Keratinocyte (primary cell): ENCODE measurements around the gene KRTAP12-3. TPM values are rescaled to one million over a fixed set of nuclear protein-coding genes. Genes with fewer than 3 reads are reported as not detected.
"Not testable (repeated sequence)": the region's sequence is repeated elsewhere in the genome, so short reads cannot be mapped to it uniquely, and the experiment has no call there.

ENCODE experiments used
- DNase-seq: peaks from one replicate; pipeline ENCODE4 v3.0.0-alpha.2; 2011; ENCODE audit warnings: low read depth, missing footprints, low spot score
- FAIRE-seq: peaks from 2 replicates; lab custom pipeline; 2011; peaks lifted over from hg19 to GRCh38; lab: Jason Lieb, UNC
- H2AFZ ChIP-seq: 2 replicates; pipeline ENCODE4 v1.6.0; 2012; ENCODE audit warnings: low read length, control low read depth, inconsistent platforms; ENCODE audit not compliant: control insufficient read depth
- H3K27ac ChIP-seq: 2 replicates; pipeline ENCODE4 v1.5.1; 2011; ENCODE audit warnings: low read length; ENCODE audit not compliant: control insufficient read depth, insufficient read depth
- H3K27me3 ChIP-seq: 3 replicates; pipeline ENCODE4 v1.6.0; 2011; ENCODE audit warnings: low read length; ENCODE audit not compliant: control insufficient read depth, insufficient read depth; ENCODE audit errors: extremely low read depth
- H3K36me3 ChIP-seq, 2 experiments: 2 replicates in 1 of 2; 3 replicates in 1 of 2; pipeline ENCODE4 v1.5.1; 2011; ENCODE audit warnings: low read length in 2 of 2, mild to moderate bottlenecking in 1 of 2; ENCODE audit not compliant: control insufficient read depth in 2 of 2, insufficient read depth in 2 of 2; ENCODE audit errors: extremely low read depth in 1 of 2
- H3K4me1 ChIP-seq: 3 replicates; pipeline ENCODE4 v1.5.1; 2011; ENCODE audit warnings: low read length; ENCODE audit not compliant: control insufficient read depth, insufficient read depth; ENCODE audit errors: extremely low read depth
- H3K4me2 ChIP-seq: 3 replicates; pipeline ENCODE4 v1.6.0; 2011; ENCODE audit warnings: low read depth, low read length; ENCODE audit not compliant: control insufficient read depth, insufficient read depth; ENCODE audit errors: extremely low read depth
- H3K4me3 ChIP-seq, 3 experiments: fragments of 200-600 bp in 1 of 3; sonication (generic) in 1 of 3; 2 replicates in 2 of 3; 3 replicates in 1 of 3; pipeline ENCODE4 v1.5.1; 2011 to 2016; ENCODE audit warnings: low read length in 3 of 3, mild to moderate bottlenecking in 3 of 3, control low read depth in 2 of 3, inconsistent platforms in 1 of 3, low read depth in 1 of 3, mixed read lengths in 1 of 3, mixed run types in 1 of 3, moderate library complexity in 1 of 3; ENCODE audit not compliant: control insufficient read depth in 2 of 3, insufficient read depth in 2 of 3; ENCODE audit errors: extremely low read depth in 1 of 3
- H3K79me2 ChIP-seq: 2 replicates; pipeline ENCODE4 v1.6.0; 2012; ENCODE audit warnings: low read length; ENCODE audit not compliant: control insufficient read depth, insufficient read depth
- H3K9ac ChIP-seq: 3 replicates; pipeline ENCODE4 v1.6.0; 2011; ENCODE audit warnings: low read length; ENCODE audit not compliant: control insufficient read depth, insufficient read depth; ENCODE audit errors: extremely low read depth
- H3K9me1 ChIP-seq: 3 replicates; pipeline ENCODE4 v1.6.0; 2011; ENCODE audit warnings: low read length; ENCODE audit not compliant: control insufficient read depth, insufficient read depth; ENCODE audit errors: extremely low read depth
- H3K9me3 ChIP-seq: 2 replicates; pipeline ENCODE4 v1.5.1; 2012; ENCODE audit warnings: low read depth, low read length; ENCODE audit not compliant: control insufficient read depth
- H4K20me1 ChIP-seq: 3 replicates; pipeline ENCODE4 v1.6.0; 2011; ENCODE audit warnings: low read length; ENCODE audit not compliant: control insufficient read depth, insufficient read depth; ENCODE audit errors: extremely low read depth
- EZH2 ChIP-seq: IDR thresholded peaks from one replicate; pipeline ENCODE4 v1.6.1; 2012; ENCODE audit warnings: inconsistent platforms, mild to moderate bottlenecking, low read length, moderate library complexity
- dilution Hi-C: fragments of 300-500 bp; cut with MboI; formaldehyde crosslinking; loops from one replicate; pipeline ENCODE4 v1.7.0; 2020; ENCODE audit warnings: low sequenced_read_pairs; ENCODE audit not compliant: extremely low pct_ligation_motif_present
- polyA plus RNA-seq, 5 experiments: library from polyadenylated mRNA; depleted of rRNA in 3 of 5; stranded (reverse) in 3 of 5; stranded (forward) in 1 of 5; unstranded in 1 of 5; fragments of >200 nt; gene quantifications; 1 replicate in 1 of 5; 2 replicates in 3 of 5; 3 replicates in 1 of 5; pipeline versions ENCODE4 v1.2.1 to v1.2.3, GENCODE V29; 2011 to 2012; ENCODE audit warnings: missing spikeins in 2 of 5, low read depth in 1 of 5, low replicate concordance in 1 of 5
- TF ChIP-seq, protein P1 (sequence below), 3 experiments: IDR thresholded peaks in 1 of 3; conservative IDR thresholded peaks in 1 of 3; optimal IDR thresholded peaks in 1 of 3; 2 replicates in 2 of 3; 3 replicates in 1 of 3; pipeline versions ENCODE3 to v1.5.1; 2011; ENCODE audit warnings: low read length in 3 of 3, mild to moderate bottlenecking in 3 of 3, moderate library complexity in 2 of 3, control low read depth in 1 of 3, inconsistent platforms in 1 of 3; ENCODE audit not compliant: insufficient read depth in 2 of 3; ENCODE audit errors: extremely low read depth in 1 of 3

The KRTAP12-3 gene
- polyA plus RNA-seq, 1 donor (not counting 4 experiments of a cell fraction or from before 2014, with no cell fraction given): not detected

DNA sequence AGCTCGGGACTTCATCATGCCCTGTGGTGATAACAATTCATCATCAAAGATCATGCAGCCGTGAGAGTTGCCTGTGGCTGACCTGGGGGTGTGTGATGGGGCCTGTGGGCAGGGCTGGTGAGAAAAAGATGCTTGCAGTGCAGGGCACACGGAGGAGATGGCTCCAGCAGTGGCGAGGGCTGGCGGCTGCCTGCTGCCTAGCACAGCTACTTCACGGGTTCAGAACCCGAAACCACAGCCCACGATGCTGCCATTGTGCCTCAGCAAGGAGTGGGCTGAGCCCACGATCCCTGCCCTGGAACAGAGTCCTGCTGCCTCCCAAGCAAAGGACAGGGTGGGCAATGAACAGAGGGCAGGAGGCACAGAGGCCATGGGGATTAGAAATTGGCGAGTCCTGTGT lies 31.5 kb upstream of the KRTAP12-3 start:
- no peaks in the 10 kb centered on the region for H3K9me1 ChIP-seq
- H3K9ac ChIP-seq: no peak overlapping the region
- TF ChIP-seq EZH2: no peak
- TF ChIP-seq, protein P1, sequence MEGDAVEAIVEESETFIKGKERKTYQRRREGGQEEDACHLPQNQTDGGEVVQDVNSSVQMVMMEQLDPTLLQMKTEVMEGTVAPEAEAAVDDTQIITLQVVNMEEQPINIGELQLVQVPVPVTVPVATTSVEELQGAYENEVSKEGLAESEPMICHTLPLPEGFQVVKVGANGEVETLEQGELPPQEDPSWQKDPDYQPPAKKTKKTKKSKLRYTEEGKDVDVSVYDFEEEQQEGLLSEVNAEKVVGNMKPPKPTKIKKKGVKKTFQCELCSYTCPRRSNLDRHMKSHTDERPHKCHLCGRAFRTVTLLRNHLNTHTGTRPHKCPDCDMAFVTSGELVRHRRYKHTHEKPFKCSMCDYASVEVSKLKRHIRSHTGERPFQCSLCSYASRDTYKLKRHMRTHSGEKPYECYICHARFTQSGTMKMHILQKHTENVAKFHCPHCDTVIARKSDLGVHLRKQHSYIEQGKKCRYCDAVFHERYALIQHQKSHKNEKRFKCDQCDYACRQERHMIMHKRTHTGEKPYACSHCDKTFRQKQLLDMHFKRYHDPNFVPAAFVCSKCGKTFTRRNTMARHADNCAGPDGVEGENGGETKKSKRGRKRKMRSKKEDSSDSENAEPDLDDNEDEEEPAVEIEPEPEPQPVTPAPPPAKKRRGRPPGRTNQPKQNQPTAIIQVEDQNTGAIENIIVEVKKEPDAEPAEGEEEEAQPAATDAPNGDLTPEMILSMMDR (optimal IDR thresholded peaks at IDR 0.05 in 1 of 3, IDR thresholded peaks at IDR 0.05 in 1 of 3, conservative IDR thresholded peaks at IDR 0.05 in 1 of 3; ENCODE audit: extremely low read depth in 1 of 3, insufficient read depth in 2 of 3, low read length in 3 of 3): no peak
- H3K4me2 ChIP-seq: no peak overlapping the region
- peaks cover 14% of the 10 kb centered on the region for H3K9me3 ChIP-seq
- no peak overlapping the region for H3K4me3 ChIP-seq
- H3K27ac ChIP-seq: no peak overlapping the region
- H3K36me3 ChIP-seq: no peaks in the 10 kb centered on the region
- H3K79me2 ChIP-seq: no peaks in the 10 kb centered on the region
- H4K20me1 ChIP-seq: no peaks in the 10 kb centered on the region
- no peak overlapping the region for H2AFZ ChIP-seq
- dilution Hi-C loops: no loop called here
- DNase-seq: no peak
- no peaks in the 10 kb centered on the region for H3K27me3 ChIP-seq
- no peak for FAIRE-seq
- H3K4me1 ChIP-seq: no peaks in the 10 kb centered on the region

DNA sequence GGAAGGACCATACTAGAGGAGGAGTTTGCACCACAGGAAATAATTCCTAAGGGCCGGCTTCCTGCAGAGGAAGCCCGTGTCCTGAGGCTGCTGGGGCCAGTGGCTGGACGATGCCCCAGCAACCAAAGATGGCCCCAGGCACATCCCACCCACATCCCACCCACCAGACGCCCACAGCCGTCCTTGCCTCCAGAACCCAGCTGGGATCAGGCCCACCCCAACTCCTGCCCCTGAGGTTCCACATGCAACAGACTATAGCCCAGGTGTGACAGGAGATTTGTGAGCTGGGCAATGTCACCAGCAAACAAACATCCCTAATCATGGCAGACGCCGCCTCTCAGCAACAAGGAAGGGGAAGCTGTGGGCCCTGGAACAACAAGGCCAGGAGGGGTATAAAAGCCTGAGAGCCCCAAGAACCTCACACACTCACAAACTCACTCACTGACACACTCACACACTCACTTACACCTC lies 31.0 kb upstream of the KRTAP12-3 start, which contains the start of gene KRTAP10-9:
TSS of gene KRTAP10-9 (plus strand) at position 421 of the 471 bp plus-strand sequence. CDS start 79 bp downstream, outside the sequence.
- H2AFZ ChIP-seq: no peak within 1 kb of the TSS
- H3K4me1 ChIP-seq: no peaks in the 10 kb centered on the region
- H3K4me3 ChIP-seq: no peak within 1 kb of the TSS
- H3K27ac ChIP-seq: no peak within 1 kb of the TSS
- H3K9me1 ChIP-seq: no peaks in the 10 kb centered on the region
- no peak within 1 kb of the TSS for H3K9ac ChIP-seq
- H3K9me3 ChIP-seq: peaks cover 14% of the 10 kb centered on the region
- H3K36me3 ChIP-seq: no peaks in the 10 kb centered on the region
- dilution Hi-C loops: no loop called here
- H3K79me2 ChIP-seq: no peaks in the 10 kb centered on the region
- no peaks in the 10 kb centered on the region for H4K20me1 ChIP-seq
- no peak for TF ChIP-seq EZH2
- TF ChIP-seq, protein P1 (optimal IDR thresholded peaks at IDR 0.05 in 1 of 3, IDR thresholded peaks at IDR 0.05 in 1 of 3, conservative IDR thresholded peaks at IDR 0.05 in 1 of 3; ENCODE audit: extremely low read depth in 1 of 3, insufficient read depth in 2 of 3, low read length in 3 of 3): no peak
- DNase-seq (no peak), FAIRE-seq (no peak)
- no peak within 1 kb of the TSS for H3K4me2 ChIP-seq
- H3K27me3 ChIP-seq: no peaks in the 10 kb centered on the region

DNA sequence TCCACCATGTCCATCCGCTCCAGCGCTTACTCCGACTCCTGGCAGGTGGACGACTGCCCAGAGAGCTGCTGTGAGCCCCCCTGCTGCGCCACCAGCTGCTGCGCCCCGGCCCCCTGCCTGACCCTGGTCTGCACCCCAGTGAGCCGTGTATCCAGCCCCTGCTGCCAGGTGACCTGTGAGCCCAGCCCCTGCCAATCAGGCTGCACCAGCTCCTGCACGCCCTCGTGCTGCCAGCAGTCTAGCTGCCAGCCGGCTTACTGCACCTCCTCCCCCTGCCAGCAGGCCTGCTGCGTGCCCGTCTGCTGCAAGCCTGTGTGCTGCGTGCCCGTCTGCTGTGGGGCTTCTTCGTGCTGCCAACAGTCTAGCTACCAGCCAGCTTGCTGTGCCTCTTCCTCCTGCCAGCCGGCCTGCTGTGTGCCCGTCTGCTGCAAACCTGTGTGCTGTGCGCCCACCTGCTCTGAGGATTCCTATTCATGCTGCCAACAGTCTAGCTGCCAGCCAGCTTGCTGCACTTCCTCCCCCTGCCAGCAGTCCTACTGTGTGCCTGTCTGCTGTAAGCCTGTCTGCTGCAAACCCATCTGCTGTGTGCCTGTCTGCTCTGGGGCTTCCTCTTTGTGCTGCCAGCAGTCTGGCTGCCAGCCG lies 30.4 kb upstream of the KRTAP12-3 start:
- H3K9ac ChIP-seq, H3K4me3 ChIP-seq, DNase-seq, H3K4me1 ChIP-seq, H3K4me2 ChIP-seq, H2AFZ ChIP-seq, H3K36me3 ChIP-seq, H3K27ac ChIP-seq, dilution Hi-C loops, H3K79me2 ChIP-seq, FAIRE-seq, H4K20me1 ChIP-seq, H3K9me1 ChIP-seq, H3K27me3 ChIP-seq: not testable (repeated sequence)
- H3K9me3 ChIP-seq: peaks cover 14% of the 10 kb centered on the region

DNA sequence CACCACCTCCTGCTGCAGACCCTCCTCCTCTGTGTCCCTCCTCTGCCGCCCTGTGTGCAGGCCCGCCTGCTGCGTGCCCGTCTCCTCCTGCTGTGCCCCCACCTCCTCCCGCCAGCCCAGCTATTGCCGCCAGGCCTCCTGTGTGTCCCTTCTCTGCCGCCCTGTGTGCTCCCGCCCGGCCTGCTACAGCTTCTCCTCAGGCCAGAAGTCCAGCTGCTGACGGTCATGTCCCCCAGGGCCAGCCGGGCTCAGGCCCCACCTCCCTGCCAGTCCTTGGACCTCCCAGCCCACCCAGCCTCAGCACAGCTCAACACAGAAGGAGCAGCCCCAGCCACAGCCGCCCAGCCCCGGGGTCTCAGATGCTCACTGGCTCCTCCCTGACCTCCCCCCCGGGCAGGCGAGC lies 29.9 kb upstream of the KRTAP12-3 start:
- H3K9me1 ChIP-seq, H3K4me1 ChIP-seq, H3K4me2 ChIP-seq, H3K27ac ChIP-seq, H3K4me3 ChIP-seq, H3K9ac ChIP-seq, H2AFZ ChIP-seq, H3K36me3 ChIP-seq, dilution Hi-C loops, DNase-seq, H3K79me2 ChIP-seq, FAIRE-seq, H4K20me1 ChIP-seq, H3K27me3 ChIP-seq: not testable (repeated sequence)
- H3K9me3 ChIP-seq: peaks cover 13% of the 10 kb centered on the region
